GM13977 (cell line): ENCODE data around the gene IQCK.

Experiments used
- DNase-seq: peaks from one replicate; pipeline ENCODE4 v3.0.0; 2012; ENCODE audit warnings: low spot score
- CTCF ChIP-seq: IDR thresholded peaks from 2 replicates; pipeline ENCODE4 v1.5.1; 2012; ENCODE audit warnings: mild to moderate bottlenecking, control low read depth; ENCODE audit not compliant: insufficient read depth; ENCODE audit errors: extremely low read depth, missing control alignments
- in situ Hi-C: fragments of 300-500 bp; cut with MboI; formaldehyde crosslinking; loops from one replicate; pipeline ENCODE4 v1.12.0; 2022; ENCODE audit warnings: low sequenced_read_pairs, low pct_unique_long_range_greater_than_20kb, mixed read lengths, inconsistent platforms; ENCODE audit not compliant: unreplicated experiment

Gene IQCK

GRCh38 chr16:19754644-19755036, 36.6 kb downstream of the IQCK start:
- in situ Hi-C loops: no loop called here
- DNase-seq: no peak
- TF ChIP-seq CTCF: no peak

- in situ Hi-C loops: no loop called here
- no peak for DNase-seq
- TF ChIP-seq CTCF: no peak
These were observed 37.2 kb downstream of the IQCK start for GRCh38 chr16:19755268-19755667.

GRCh38 chr16:19757026-19757425, 39.0 kb downstream of the IQCK start:
- no peak for DNase-seq
- in situ Hi-C loops: no loop called here
- no peak for TF ChIP-seq CTCF

- no peak for TF ChIP-seq CTCF
- DNase-seq: no peak
- in situ Hi-C loops: no loop called here
These were observed 39.9 kb downstream of the IQCK start for GRCh38 chr16:19757762-19758595.

- no peak for DNase-seq
- in situ Hi-C loops: no loop called here
- no peak for TF ChIP-seq CTCF
These were observed 42.4 kb downstream of the IQCK start for GRCh38 chr16:19760356-19761060.

- in situ Hi-C loops: no loop called here
- DNase-seq: no peak
- TF ChIP-seq CTCF: no peak
These were observed 47.9 kb downstream of the IQCK start for GRCh38 chr16:19765860-19766553.
